ENCODE measurements around the gene WWP2.

Gene WWP2

GRCh38 chr16:69904495-69905170 lies 142.5 kb downstream of the WWP2 start:
- TF ChIP-seq REST (IDR thresholded peaks at IDR 0.05; ENCODE audit: insufficient read depth in 1 of 2, low read depth in 2 of 2, low read length in 2 of 2): no peak
- no peak for TF ChIP-seq POLR2AphosphoS5 (IDR thresholded peaks at IDR 0.05; ENCODE audit: low read depth, low read length)

- no peak for TF ChIP-seq SIN3A (IDR thresholded peaks at IDR 0.05; ENCODE audit: borderline replicate concordance, insufficient read depth, low read length)
Measured at GRCh38 chr16:69905171-69905555, 143.0 kb downstream of the WWP2 start.

GRCh38 chr16:69906838-69907401 lies 144.8 kb downstream of the WWP2 start:
- no peak for TF ChIP-seq TAF1 (IDR thresholded peaks at IDR 0.05; ENCODE audit: borderline replicate concordance, insufficient read depth, low read length)
- no peak for TF ChIP-seq POLR2AphosphoS5 (IDR thresholded peaks at IDR 0.05; ENCODE audit: low read depth, low read length)
- TF ChIP-seq REST (IDR thresholded peaks at IDR 0.05; ENCODE audit: insufficient read depth in 1 of 2, low read depth in 2 of 2, low read length in 2 of 2): no peak
- TF ChIP-seq SIN3A (IDR thresholded peaks at IDR 0.05; ENCODE audit: borderline replicate concordance, insufficient read depth, low read length): no peak
- no peak for TF ChIP-seq FOXP2 (optimal IDR thresholded peaks at IDR 0.05; ENCODE audit: borderline replicate concordance, extremely low read depth, extremely low read length, insufficient read depth)

GRCh38 chr16:69909043-69909442 lies 146.9 kb downstream of the WWP2 start:
- TF ChIP-seq REST (IDR thresholded peaks at IDR 0.05; ENCODE audit: insufficient read depth in 1 of 2, low read depth in 2 of 2, low read length in 2 of 2) (no peak), SIN3A (IDR thresholded peaks at IDR 0.05; ENCODE audit: borderline replicate concordance, insufficient read depth, low read length) (no peak), POLR2AphosphoS5 (IDR thresholded peaks at IDR 0.05; ENCODE audit: low read depth, low read length) (no peak), FOXP2 (optimal IDR thresholded peaks at IDR 0.05; ENCODE audit: borderline replicate concordance, extremely low read depth, extremely low read length, insufficient read depth) (no peak), TAF1 (IDR thresholded peaks at IDR 0.05; ENCODE audit: borderline replicate concordance, insufficient read depth, low read length) (no peak)

GRCh38 chr16:69909760-69910159 lies 147.6 kb downstream of the WWP2 start:
- TF ChIP-seq REST (IDR thresholded peaks at IDR 0.05; ENCODE audit: insufficient read depth in 1 of 2, low read depth in 2 of 2, low read length in 2 of 2) (no peak), SIN3A (IDR thresholded peaks at IDR 0.05; ENCODE audit: borderline replicate concordance, insufficient read depth, low read length) (no peak), TAF1 (IDR thresholded peaks at IDR 0.05; ENCODE audit: borderline replicate concordance, insufficient read depth, low read length) (no peak), FOXP2 (optimal IDR thresholded peaks at IDR 0.05; ENCODE audit: borderline replicate concordance, extremely low read depth, extremely low read length, insufficient read depth) (no peak), POLR2AphosphoS5 (IDR thresholded peaks at IDR 0.05; ENCODE audit: low read depth, low read length) (no peak)

Data from PFSK-1 (cell line).